Duodenal mucosa (tissue), 2 donors: Measurements from ENCODE around the gene BZW2.

Source experiments
- H3K27ac ChIP-seq: one replicate; pipeline ENCODE4 v1.7.0; 2013; ENCODE audit warnings: low read depth, low read length
- H3K27me3 ChIP-seq, 2 donors: one replicate each; pipeline ENCODE4 v1.7.0; 2013; ENCODE audit warnings: low read length in 2 of 2, control low read depth in 1 of 2; ENCODE audit not compliant: insufficient read depth in 2 of 2, control insufficient read depth in 1 of 2
- H3K36me3 ChIP-seq, 2 donors: one replicate each; pipeline ENCODE4 v1.7.0; 2013; ENCODE audit warnings: low read length in 2 of 2, control low read depth in 1 of 2; ENCODE audit not compliant: insufficient read depth in 2 of 2, control insufficient read depth in 1 of 2
- H3K4me1 ChIP-seq, 2 donors: one replicate each; pipeline ENCODE4 v1.7.0; 2013; ENCODE audit warnings: low read length in 2 of 2, control low read depth in 1 of 2; ENCODE audit not compliant: insufficient read depth in 2 of 2, control insufficient read depth in 1 of 2
- H3K4me3 ChIP-seq, 2 donors: one replicate each; pipeline ENCODE4 v1.7.0; 2013; ENCODE audit warnings: low read length in 2 of 2, low read depth in 1 of 2
- H3K9ac ChIP-seq, 2 donors: one replicate each; pipeline ENCODE4 v1.7.0; 2013; ENCODE audit warnings: low read length in 2 of 2, low read depth in 1 of 2
- H3K9me3 ChIP-seq, 2 donors: one replicate each; pipeline ENCODE4 v1.7.0; 2013; ENCODE audit warnings: low read length in 2 of 2, control low read depth in 1 of 2; ENCODE audit not compliant: control insufficient read depth in 1 of 2

BZW2 gene

DNA sequence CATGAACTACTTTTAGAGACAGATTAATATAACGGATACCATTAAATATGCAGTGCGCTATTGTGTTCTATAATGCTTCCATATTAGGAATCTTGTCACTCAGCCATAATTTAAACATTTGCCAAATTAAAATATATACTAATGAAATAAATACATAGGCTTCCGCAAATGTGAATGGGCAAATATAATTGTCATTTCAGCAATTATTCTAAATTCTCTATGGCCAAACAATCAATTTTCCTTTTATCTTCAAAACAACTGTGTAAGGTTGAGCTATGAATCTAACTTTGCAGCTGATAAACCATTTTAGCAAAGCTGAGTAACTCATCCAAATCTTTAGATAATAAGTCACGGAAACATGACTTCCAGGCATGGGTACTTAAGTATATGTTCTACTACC is 86.8 kb downstream of the BZW2 start:
- H3K4me3 ChIP-seq = no peak overlapping the region
- H3K27ac ChIP-seq = no peak overlapping the region
- H3K27me3 ChIP-seq = no peaks in the 10 kb centered on the region
- no peak overlapping the region for H3K9ac ChIP-seq
- no peaks in the 10 kb centered on the region for H3K4me1 ChIP-seq
- H3K9me3 ChIP-seq = no peaks in the 10 kb centered on the region
- H3K36me3 ChIP-seq = no peaks in the 10 kb centered on the region

DNA sequence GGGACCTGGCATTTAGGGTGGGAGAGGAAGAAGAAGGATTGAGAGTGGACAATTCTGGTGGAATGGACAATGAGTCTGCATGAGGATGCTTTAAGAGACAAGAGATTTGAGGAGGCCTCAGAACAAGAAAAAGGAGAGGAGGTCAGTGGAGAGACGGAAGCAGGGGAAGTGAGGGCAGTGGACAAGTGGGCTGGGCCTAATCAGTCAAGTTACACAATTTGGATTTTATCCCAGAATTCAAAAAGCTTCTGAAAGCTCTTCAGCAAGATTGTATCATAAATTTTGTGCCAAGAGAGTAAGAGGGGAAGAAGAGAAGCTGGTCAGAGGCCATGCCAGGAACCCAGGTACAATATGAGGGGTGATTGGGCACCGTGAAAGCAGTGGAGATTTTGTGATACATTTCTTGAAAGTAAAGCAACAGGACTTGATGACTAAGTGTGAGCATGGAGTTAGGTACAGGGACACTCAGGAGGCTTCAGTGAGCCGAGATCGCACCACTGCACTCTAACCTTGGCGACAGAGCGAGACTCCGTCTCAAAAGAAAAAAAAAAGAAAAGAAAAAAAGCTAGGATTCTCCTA is 88.3 kb downstream of the BZW2 start:
- Histone ChIP-seq H3K27ac (no peak overlapping the region), H3K4me3 (no peak overlapping the region)

GRCh38 chr7:16735020-16735419 is 89.0 kb downstream of the BZW2 start:
- Histone ChIP-seq H3K9ac (no peak overlapping the region), H3K4me1 (no peaks in the 10 kb centered on the region), H3K4me3 (no peak overlapping the region), H3K36me3 (no peaks in the 10 kb centered on the region), H3K27ac (no peak overlapping the region), H3K9me3 (no peaks in the 10 kb centered on the region), H3K27me3 (no peaks in the 10 kb centered on the region)

More for the DNA sequence above, 88.3 kb downstream of the BZW2 start:
- H3K9ac ChIP-seq = no peak overlapping the region
- no peaks in the 10 kb centered on the region for H3K27me3 ChIP-seq
- no peaks in the 10 kb centered on the region for H3K36me3 ChIP-seq
- no peaks in the 10 kb centered on the region for H3K4me1 ChIP-seq
- no peaks in the 10 kb centered on the region for H3K9me3 ChIP-seq

DNA sequence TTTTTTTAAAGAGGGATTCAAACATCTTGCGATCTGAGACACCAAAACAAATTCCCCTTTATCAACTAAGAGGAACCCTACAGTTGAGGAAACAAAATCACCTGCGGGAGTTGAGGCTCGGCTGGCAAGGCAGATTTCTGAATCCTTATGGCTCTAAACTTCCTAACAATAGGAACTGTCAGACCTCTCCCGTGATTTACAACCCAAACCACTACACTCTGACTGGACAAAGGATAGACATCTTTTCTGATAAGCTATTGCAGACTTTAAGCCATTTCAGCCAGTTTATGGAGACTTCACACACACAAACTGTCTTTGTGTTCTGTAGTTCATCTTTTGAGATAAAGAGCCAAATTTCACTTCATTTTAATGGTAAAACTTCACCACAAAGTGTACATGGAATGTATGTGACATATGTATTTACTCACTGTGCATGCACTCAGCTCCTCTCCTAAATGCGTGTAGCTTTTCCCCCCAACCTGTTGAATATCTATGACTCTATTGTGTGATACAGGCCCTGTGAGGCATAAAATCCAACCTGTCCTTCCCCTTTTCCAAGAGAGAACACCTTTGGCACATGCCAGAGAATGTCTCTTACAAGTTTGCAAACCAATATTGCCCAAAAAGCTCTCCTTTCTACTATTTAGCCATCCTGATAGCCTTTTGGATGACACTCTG is 92.2 kb downstream of the BZW2 start:
- H3K36me3 ChIP-seq = no peaks in the 10 kb centered on the region
- H3K9ac ChIP-seq = no peak overlapping the region
- no peaks in the 10 kb centered on the region for H3K9me3 ChIP-seq

DNA sequence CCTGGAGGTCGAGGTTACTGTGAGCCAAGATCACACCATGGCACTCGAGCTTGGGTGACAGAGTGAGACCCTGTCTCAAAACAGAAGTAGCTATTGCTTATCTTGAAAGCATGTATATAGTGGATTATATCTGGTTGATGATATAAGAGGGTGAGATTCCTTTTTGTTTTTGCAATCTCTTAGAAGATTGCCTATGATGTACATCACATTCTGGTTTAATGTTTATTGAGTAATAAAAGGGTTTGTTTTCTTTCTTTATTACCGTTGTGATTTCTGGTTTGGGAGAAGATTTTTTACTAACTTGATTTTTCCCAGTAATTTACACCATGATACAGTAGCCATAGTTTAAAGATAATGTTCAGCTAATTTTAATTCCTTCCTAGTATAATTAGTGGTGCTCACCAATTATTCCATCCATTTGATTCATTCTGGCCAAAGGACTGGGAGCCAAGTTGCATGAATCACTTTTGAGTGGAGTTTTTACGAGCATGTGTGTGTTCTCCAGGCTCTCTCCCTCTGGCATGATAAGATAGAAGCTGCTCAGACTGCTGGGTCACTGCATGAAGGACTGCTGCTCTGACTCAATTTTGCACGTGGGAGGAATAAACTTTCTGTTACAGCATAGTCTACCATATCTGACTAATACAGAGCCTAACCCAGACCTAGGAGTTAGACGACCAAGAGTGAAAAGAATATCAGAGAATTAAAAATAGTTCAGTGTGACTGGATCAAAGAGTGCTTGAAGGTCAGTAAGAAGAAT is 94.1 kb downstream of the BZW2 start:
- H3K4me3 ChIP-seq = no peak overlapping the region
- H3K9me3 ChIP-seq = no peaks in the 10 kb centered on the region
- H3K27ac ChIP-seq = no peak overlapping the region
- H3K9ac ChIP-seq = no peak overlapping the region
- H3K27me3 ChIP-seq = no peaks in the 10 kb centered on the region
- H3K4me1 ChIP-seq = peaks cover 0 to 15% of the 10 kb centered on the region in 2 donors
- no peaks in the 10 kb centered on the region for H3K36me3 ChIP-seq

More for the DNA sequence above, 92.2 kb downstream of the BZW2 start:
- Histone ChIP-seq H3K4me3 (no peak overlapping the region), H3K27ac (no peak overlapping the region), H3K27me3 (no peaks in the 10 kb centered on the region), H3K4me1 (peaks cover 0 to 2% of the 10 kb centered on the region in 2 donors)

- Histone ChIP-seq H3K9ac (no peak overlapping the region), H3K4me3 (no peak overlapping the region), H3K9me3 (no peaks in the 10 kb centered on the region), H3K27ac (no peak overlapping the region), H3K4me1 (peaks cover 0 to 15% of the 10 kb centered on the region in 2 donors), H3K27me3 (no peaks in the 10 kb centered on the region), H3K36me3 (no peaks in the 10 kb centered on the region)
Measured at GRCh38 chr7:16740623-16740953, 94.6 kb downstream of the BZW2 start.

DNA sequence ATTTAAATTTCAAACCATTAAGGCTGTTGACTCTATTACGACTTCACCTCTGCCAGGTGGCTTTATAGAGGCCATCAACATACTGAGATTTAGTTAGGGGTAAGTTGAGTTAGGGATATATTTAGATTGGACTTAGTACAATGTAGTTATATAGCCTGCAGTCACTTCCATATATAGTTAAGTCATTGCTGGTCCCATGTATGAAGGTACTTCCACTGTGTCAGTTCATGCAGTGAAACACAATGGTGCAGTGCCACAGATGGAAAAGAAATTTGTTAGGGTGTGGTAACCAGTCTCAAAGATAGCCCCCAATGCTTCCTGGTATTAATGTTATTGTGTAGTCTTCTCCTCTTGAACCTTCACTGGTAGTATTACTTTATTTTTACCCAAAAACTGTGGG is 95.0 kb downstream of the BZW2 start:
- Histone ChIP-seq H3K27ac (no peak overlapping the region), H3K36me3 (no peaks in the 10 kb centered on the region), H3K27me3 (no peaks in the 10 kb centered on the region), H3K4me1 (peaks cover 0 to 15% of the 10 kb centered on the region in 2 donors), H3K4me3 (no peak overlapping the region), H3K9me3 (no peaks in the 10 kb centered on the region), H3K9ac (no peak overlapping the region)

GRCh38 chr7:16741676-16742075 is 95.7 kb downstream of the BZW2 start:
- peaks cover 0 to 15% of the 10 kb centered on the region in 2 donors for H3K4me1 ChIP-seq
- H3K4me3 ChIP-seq = no peak overlapping the region
- H3K9ac ChIP-seq = no peak overlapping the region
- H3K27ac ChIP-seq = no peak overlapping the region
- no peaks in the 10 kb centered on the region for H3K9me3 ChIP-seq
- H3K36me3 ChIP-seq = no peaks in the 10 kb centered on the region
- no peaks in the 10 kb centered on the region for H3K27me3 ChIP-seq

DNA sequence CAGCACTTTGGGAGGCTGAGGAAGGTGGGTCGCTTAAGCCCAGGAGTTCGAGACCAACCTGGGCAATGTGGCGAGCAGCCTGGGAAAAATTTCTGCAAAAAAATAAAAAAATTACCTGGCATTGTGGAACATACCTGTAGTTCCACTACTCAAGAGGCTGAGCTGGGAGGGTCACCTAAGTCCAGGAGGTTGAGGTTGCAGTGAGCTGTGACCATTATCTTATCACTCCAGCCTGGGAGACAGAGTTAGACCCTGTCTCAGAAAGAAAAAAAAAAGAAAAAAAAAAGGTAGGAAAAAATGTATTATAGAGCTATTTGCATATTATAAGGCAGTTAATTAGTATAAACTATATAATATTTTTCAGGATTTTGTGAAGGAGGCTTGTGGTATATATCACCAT is 96.6 kb downstream of the BZW2 start:
- Histone ChIP-seq H3K36me3 (no peaks in the 10 kb centered on the region), H3K4me3 (no peak overlapping the region)

GRCh38 chr7:16743236-16743635 is 97.3 kb downstream of the BZW2 start:
- H3K4me1 ChIP-seq = peaks cover 0 to 15% of the 10 kb centered on the region in 2 donors
- H3K27me3 ChIP-seq = no peaks in the 10 kb centered on the region
- H3K9ac ChIP-seq = no peak overlapping the region
- no peak overlapping the region for H3K27ac ChIP-seq
- no peaks in the 10 kb centered on the region for H3K36me3 ChIP-seq
- no peak overlapping the region for H3K4me3 ChIP-seq
- no peaks in the 10 kb centered on the region for H3K9me3 ChIP-seq

More for the DNA sequence above, 96.6 kb downstream of the BZW2 start:
- Histone ChIP-seq H3K9me3 (no peaks in the 10 kb centered on the region), H3K27me3 (no peaks in the 10 kb centered on the region), H3K4me1 (peaks cover 0 to 15% of the 10 kb centered on the region in 2 donors), H3K9ac (no peak overlapping the region), H3K27ac (no peak overlapping the region)
